Activated CD4-positive, alpha-beta T cell treated with anti-CD3 and anti-CD28 coated beads for 36 hours (primary cell): ENCODE results near the gene EPN2. TPM values are rescaled to one million over a fixed set of nuclear protein-coding genes. Genes with fewer than 3 reads are reported as not detected.
"Not testable (repeated sequence)": the region's sequence is repeated elsewhere in the genome, so short reads cannot be mapped to it uniquely, and the experiment has no call there.

Experiments used
- ATAC-seq: fragments of 200-7000 bp; cut with Tn5 transposase; one replicate; pipeline ENCODE4 v1.10.0; 2021; ENCODE audit warnings: mild to moderate bottlenecking, moderate library complexity
- CTCF ChIA-PET: fragments of 350-600 bp; sonication (Branson Sonifier 250); formaldehyde crosslinking; loops from one replicate; lab custom pipeline; 2021; ENCODE audit warnings: antibody characterized with exemption; lab: Charles Lee
- POLR2A ChIA-PET: fragments of 350-600 bp; sonication (Branson Sonifier 250); formaldehyde crosslinking; loops from one replicate; lab custom pipeline; 2021; ENCODE audit warnings: antibody characterized with exemption, inconsistent platforms; lab: Charles Lee
- DNase-seq: peaks from one replicate; pipeline ENCODE4 v3.0.0-alpha.2; 2020
- H3K27ac Mint-ChIP-seq: one replicate; pipeline ENCODE4 v1.8.0; 2021; ENCODE audit warnings: mixed read lengths
- H3K27me3 Mint-ChIP-seq: one replicate; pipeline ENCODE4 v1.8.0; 2021; ENCODE audit warnings: mixed read lengths
- H3K36me3 Mint-ChIP-seq: one replicate; pipeline ENCODE4 v1.8.0; 2021; ENCODE audit warnings: low read depth, mixed read lengths
- H3K4me1 Mint-ChIP-seq: one replicate; pipeline ENCODE4 v1.8.0; 2021; ENCODE audit warnings: mixed read lengths
- H3K4me3 Mint-ChIP-seq: one replicate; pipeline ENCODE4 v1.8.0; 2021; ENCODE audit warnings: mild to moderate bottlenecking, moderate library complexity, mixed read lengths
- H3K9me3 Mint-ChIP-seq: one replicate; pipeline ENCODE4 v1.8.0; 2021; ENCODE audit warnings: low read depth, mixed read lengths
- intact Hi-C, 2 experiments: fragments of 100-400 bp; cut with DNase I in 1 of 2; cut with micrococcal nuclease in 1 of 2; formaldehyde crosslinking; loops; one replicate each; pipeline versions ENCODE4 v1.14.2 to v1.15.1; 2022 to 2024; cut with DNase I, micrococcal nuclease
- total RNA-seq, 2 experiments: library from RNA; stranded (reverse); gene quantifications; one replicate each; pipeline ENCODE4 v1.2.3, GENCODE V29; 2021

Gene EPN2
- total RNA-seq, 2 experiments from 2014 or later: 6.8 to 8.2 TPM

DNA sequence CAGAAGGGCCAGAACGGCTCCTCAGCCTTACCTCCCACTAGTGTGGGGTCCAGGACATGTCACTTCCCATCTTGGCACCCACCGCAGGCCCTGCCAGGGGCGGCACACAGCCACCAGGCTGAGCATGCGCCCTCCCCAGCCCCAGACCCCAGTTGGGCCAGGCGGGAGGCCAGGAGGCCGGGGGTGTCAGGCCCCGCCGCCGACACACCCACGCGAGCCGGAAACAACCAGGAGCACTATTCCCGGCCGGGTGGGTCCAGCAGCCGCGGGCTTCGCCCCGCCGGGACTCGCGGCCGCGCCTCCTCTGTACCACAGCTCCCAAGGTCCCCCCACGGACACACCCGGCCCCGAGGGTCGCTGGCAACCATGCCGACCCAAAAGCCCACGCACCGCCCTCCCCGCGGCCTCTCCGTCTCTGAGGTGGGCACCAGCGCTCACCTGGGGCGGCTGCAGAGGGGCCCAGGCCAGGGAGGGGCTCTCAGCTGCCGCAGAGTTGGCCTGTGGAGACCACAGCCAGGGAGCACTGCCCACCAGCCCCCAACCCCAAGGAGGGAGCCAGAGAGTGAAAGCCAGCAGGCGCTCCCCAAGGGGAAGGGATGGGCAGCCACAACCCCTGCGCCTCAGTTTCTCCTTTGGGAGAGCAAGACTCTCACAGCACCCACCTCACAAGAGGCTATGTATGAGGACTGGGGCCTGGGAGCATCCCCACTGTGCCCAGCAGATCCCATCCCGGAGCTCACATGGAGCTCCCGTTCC, 107.3 kb downstream of the EPN2 start:
- no peak overlapping the region for H3K4me3 Mint-ChIP-seq
- ATAC-seq (no peak), DNase-seq (no peak)
- no peaks in the 10 kb centered on the region for H3K9me3 Mint-ChIP-seq
- intact Hi-C loops: no loop called here
- ChIA-PET CTCF (no interaction called here), POLR2A (no interaction called here)
- peaks cover 7% of the 10 kb centered on the region for H3K27me3 Mint-ChIP-seq
- H3K27ac Mint-ChIP-seq: no peak overlapping the region
- no peaks in the 10 kb centered on the region for H3K36me3 Mint-ChIP-seq
- H3K4me1 Mint-ChIP-seq: no peaks in the 10 kb centered on the region

DNA sequence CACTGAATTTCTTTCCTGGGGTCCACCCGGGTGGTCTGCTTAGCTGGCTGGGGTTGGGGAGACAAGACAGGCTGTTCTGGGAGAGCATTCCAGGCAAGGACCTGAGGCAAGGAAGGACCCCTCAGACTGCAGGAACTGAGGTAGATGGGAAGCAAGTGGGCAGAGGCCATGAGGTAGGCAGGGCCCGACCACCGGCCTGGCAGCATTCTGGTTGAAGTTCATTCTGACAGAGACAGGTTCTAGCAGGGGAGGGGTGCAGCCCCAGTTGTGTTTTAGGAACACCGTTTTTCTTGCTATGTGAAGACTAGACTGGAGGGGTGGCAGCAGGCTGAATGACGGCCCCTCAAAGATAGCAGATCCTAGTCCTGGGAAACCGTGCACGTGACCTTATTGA, 107.9 kb downstream of the EPN2 start:
- ChIA-PET POLR2A (no interaction called here), CTCF (no interaction called here)
- H3K36me3 Mint-ChIP-seq: no peaks in the 10 kb centered on the region
- H3K27me3 Mint-ChIP-seq: peaks cover 7% of the 10 kb centered on the region
- H3K9me3 Mint-ChIP-seq: no peaks in the 10 kb centered on the region
- DNase-seq (no peak), ATAC-seq (no peak)
- intact Hi-C loops: no loop called here
- H3K4me3 Mint-ChIP-seq: no peak overlapping the region
- H3K4me1 Mint-ChIP-seq: no peaks in the 10 kb centered on the region
- H3K27ac Mint-ChIP-seq: no peak overlapping the region

DNA sequence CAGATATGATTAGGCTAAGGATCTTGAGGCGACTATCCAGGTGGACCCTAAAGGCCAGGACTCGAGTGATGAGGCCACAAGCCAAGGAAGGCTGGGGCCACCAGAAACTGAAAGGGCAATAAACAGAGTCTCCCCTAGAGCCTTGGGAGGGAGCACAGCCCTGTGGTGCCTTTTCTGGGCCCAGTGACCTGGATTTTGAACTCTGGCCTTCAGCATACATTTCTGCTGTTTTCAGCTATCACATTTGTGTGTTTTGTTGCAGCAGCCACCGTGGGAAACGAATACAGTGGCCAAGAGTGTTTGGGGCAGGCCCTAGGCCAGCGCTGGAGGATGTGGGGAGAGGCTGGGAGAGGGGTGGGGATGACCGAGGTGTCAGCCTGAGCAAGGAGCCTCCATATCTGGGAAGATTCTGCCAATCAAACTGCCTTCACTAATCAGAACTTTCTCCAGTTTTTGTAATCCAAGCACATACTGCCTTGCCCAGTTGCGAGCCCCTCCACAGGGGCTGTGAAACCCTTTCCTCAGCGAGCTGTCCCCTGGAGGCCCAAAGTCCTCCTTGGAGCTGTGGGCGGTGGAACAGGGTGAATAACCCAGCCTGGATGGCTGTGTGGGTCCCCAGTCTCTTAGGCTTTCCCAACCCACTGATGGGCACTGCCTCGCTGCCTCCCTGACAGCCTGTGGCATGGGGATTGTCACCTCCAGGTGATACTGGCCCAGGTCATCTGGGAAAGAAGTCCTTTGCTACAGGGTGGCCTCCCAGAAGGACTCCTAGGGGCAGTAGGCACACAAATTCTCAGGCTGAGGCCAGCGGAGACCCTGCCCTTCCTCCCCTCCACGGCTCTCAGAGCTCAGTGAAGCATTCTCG, 108.6 kb downstream of the EPN2 start:
- Mint-ChIP-seq H3K36me3 (no peaks in the 10 kb centered on the region), H3K4me1 (no peaks in the 10 kb centered on the region), H3K4me3 (no peak overlapping the region), H3K27me3 (peaks cover 7% of the 10 kb centered on the region), H3K27ac (no peak overlapping the region), H3K9me3 (no peaks in the 10 kb centered on the region)
- CTCF ChIA-PET: no interaction called here
- ATAC-seq (no peak), DNase-seq (no peak)
- POLR2A ChIA-PET: no interaction called here
- intact Hi-C loops: no loop called here

DNA sequence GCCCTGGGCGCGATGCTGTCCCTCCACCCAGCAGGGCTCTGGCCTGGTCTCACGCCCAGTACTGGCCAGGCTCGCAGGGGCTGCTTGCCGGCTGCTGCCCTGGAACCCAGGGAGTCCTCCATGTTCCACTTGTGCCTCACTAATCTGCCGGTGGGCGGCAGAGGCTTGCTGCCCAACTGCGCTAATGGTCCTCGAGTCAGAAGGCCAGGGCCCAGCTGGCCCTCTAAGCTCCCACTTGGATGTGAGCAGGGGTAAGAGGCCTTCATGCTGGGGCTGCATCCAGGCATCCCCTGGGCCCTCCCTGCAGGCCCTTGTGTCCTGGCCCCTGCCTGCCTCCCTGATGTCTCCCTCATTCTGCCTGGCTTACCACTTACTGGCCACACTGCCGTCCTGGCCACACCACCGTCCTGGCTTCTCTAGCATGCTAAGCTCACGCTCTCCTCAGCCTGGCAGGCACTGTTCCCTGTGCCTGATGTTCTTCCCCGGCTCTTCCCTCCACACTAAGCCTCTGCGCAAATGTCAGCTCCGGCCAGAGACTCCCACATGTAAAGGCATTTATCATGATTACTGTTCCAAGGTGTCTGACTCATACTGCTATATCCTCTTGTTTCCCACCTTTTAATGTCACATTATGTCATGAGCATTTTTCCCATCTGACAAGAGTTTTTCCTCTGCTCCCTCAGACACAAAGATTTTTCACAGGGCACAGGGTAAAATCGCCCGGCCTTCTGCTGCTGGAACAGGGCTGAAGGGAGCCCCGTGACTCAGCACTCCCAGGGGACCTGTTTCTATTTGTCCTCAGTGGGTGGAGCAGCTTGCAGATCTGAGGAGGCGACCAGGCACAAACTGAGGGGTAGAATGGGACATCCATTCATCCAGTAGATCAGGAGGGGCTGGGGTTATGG, 109.4 kb downstream of the EPN2 start:
- ChIA-PET POLR2A (no interaction called here), CTCF (interaction anchor here (1.2 kb wide), 1 partner anchor 9 kb away, joined by 4 read pairs; no protein-coding TSS in a partner anchor)
- Mint-ChIP-seq H3K9me3 (no peaks in the 10 kb centered on the region), H3K27ac (no peak overlapping the region), H3K4me1 (no peaks in the 10 kb centered on the region), H3K27me3 (peaks cover 4% of the 10 kb centered on the region), H3K36me3 (no peaks in the 10 kb centered on the region), H3K4me3 (no peak overlapping the region)
- DNase-seq (no peak), ATAC-seq (no peak)
- intact Hi-C loops: no loop called here

DNA sequence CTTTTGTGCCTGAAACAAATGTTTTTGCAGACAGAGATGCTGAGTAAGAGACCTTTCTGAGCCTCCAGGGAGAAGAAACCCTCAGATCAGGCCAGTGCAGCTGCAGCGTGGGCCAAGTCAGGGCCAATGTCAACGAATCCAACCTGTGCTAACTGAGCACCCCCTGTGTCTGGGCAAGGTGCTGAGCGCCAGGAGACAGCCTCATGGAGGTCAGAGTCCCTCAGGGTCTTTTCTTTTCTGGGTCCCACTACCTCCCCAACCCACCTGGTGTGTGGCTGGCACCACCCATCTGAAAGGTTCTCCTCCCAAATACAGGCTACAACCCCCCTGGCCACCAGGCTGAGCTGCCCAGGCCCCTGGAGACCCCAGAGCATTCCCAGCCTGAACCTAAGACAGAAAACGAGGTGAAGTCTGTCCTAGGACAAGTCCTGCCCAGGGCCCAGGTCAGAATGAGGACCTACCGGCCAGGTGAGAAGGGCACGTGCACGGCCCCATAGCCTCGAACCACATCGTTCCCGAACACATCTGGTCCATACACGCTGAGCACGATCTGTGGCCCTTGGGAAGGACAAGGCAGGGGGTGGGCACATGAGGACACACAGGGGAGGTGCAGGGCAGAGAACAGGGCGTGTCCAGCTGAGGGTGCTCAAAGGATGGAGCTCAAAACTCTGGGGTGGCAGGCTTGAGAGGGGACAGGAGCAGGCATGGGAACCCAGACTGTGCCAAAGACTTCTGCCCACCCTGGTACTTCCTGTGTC, 110.3 kb downstream of the EPN2 start:
- Mint-ChIP-seq H3K36me3 (no peaks in the 10 kb centered on the region), H3K4me1 (no peaks in the 10 kb centered on the region), H3K9me3 (no peaks in the 10 kb centered on the region), H3K27ac (no peak overlapping the region), H3K4me3 (no peak overlapping the region), H3K27me3 (no peaks in the 10 kb centered on the region)
- DNase-seq: no peak
- intact Hi-C loops: no loop called here
- no peak for ATAC-seq
- ChIA-PET POLR2A (no interaction called here), CTCF (interaction anchor here (1.2 kb wide), 1 partner anchor 9 kb away, joined by 4 read pairs; no protein-coding TSS in a partner anchor)

DNA sequence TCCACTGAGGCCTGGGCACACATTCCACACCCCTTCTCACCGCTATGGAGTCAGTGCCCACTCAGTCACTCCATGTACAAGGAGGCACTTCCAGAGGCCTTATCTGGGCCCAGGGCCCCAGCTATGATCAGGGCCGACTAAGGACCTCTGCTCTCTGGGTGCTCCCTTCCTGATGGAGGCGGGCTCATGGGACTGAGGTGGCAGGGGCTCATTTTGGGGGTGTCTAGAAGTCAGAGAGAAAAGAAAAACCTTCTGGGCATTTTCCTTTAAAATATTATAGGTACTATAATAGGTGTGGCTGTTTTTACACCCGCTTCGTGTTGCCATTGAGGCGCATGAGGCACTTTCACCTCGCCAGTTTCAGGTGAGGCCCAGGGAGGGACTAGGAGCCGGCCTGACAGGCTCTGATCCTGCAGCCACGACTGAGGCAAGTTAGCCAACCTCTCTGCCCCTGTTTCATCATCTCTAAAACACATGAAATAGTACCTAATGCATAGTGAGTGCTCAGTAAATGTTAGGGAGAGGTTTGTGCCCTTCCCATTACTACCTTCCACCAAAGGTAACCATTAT, 111.0 kb downstream of the EPN2 start:
- no peaks in the 10 kb centered on the region for H3K9me3 Mint-ChIP-seq
- ChIA-PET POLR2A (no interaction called here), CTCF (no interaction called here)
- H3K27me3 Mint-ChIP-seq: no peaks in the 10 kb centered on the region
- intact Hi-C loops: no loop called here
- no peak overlapping the region for H3K27ac Mint-ChIP-seq
- H3K4me3 Mint-ChIP-seq: no peak overlapping the region
- no peaks in the 10 kb centered on the region for H3K4me1 Mint-ChIP-seq
- no peaks in the 10 kb centered on the region for H3K36me3 Mint-ChIP-seq
- ATAC-seq: no peak
- no peak for DNase-seq

DNA sequence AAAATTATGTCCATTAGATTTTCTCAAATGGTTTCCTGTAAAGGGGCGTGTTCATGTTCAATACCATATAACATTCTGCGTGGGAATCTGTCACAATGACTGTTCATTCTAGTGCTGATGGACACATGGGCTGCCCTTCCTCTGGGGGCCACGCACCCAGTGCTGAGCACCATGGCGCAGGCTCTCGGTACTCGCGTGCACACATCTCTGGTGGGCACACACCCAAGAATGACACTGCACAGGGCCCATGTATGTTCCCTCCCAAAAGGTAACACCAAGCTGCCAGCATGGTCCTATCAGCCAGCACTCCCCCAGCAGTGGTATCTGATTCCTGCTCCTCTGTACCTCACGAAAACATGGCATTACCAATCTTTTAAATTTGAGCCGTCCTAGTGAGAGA, 111.6 kb downstream of the EPN2 start:
- intact Hi-C loops: no loop called here
- no peak overlapping the region for H3K4me3 Mint-ChIP-seq

DNA sequence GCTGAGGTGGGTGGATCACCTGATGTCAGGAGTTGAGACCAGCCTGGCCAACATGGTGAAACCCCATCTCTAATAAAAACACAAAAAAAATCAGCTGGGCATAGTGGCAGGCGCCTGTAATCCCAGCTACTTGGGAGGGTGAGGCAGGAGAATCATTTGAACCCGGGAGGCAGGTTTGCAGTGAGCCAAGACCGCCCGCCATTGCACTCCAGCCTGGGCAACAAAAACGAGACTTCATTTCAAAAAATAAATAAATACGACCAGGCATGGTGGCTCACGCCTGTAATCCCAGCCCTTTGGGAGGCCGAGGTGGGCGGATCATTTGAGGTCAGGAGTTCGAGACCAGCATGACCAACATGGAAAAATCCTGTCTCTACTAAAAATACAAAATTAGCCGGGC, 116.2 kb downstream of the EPN2 start:
- DNase-seq, ATAC-seq, intact Hi-C loops, H3K36me3 Mint-ChIP-seq, H3K4me3 Mint-ChIP-seq, H3K9me3 Mint-ChIP-seq, H3K27ac Mint-ChIP-seq, POLR2A ChIA-PET, H3K27me3 Mint-ChIP-seq, H3K4me1 Mint-ChIP-seq: not testable (repeated sequence)
- CTCF ChIA-PET: interaction anchor here (1.2 to 1.5 kb wide), 3 partner anchors 9 to 27 kb away, joined by 3 to 4 read pairs (median 3); partner anchors contain the start of gene B9D1

More for the DNA sequence above, 111.6 kb downstream of the EPN2 start:
- H3K4me1 Mint-ChIP-seq: no peaks in the 10 kb centered on the region
- ChIA-PET CTCF (interaction anchor here (1.3 kb wide), 1 partner anchor 9 kb away, joined by 4 read pairs; no protein-coding TSS in a partner anchor), POLR2A (no interaction called here)
- H3K27me3 Mint-ChIP-seq: no peaks in the 10 kb centered on the region
- ATAC-seq (no peak), DNase-seq (no peak)
- no peaks in the 10 kb centered on the region for H3K9me3 Mint-ChIP-seq
- no peaks in the 10 kb centered on the region for H3K36me3 Mint-ChIP-seq
- no peak overlapping the region for H3K27ac Mint-ChIP-seq

DNA sequence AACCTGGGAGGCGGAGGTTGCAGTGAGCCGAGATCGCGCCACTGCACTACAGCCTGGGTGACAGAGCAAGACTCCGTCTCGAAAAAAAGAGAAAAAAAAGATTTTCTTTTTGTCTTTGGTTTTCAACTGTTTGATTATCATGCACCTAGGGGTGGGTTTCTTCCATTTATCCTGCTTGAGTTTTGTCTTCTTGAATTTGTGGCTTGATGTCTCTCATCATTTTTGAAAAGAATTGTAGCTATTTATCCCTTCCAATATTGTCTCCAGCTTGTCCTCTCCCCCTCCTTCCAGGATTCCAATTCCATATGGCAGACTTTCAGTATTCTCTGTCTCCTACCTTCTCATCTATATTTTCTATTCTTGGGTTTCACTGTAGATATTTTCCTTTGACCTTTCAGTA, 117.6 kb downstream of the EPN2 start:
- ATAC-seq (no peak), DNase-seq (no peak)
- ChIA-PET CTCF (interaction anchor here (1.1 to 1.3 kb wide), 2 partner anchors 9 to 16 kb away, joined by 3 read pairs; no protein-coding TSS in a partner anchor), POLR2A (no interaction called here)
- Mint-ChIP-seq H3K9me3 (no peaks in the 10 kb centered on the region), H3K4me1 (no peaks in the 10 kb centered on the region), H3K4me3 (no peak overlapping the region), H3K27me3 (peaks cover 8% of the 10 kb centered on the region), H3K27ac (no peak overlapping the region), H3K36me3 (peaks cover 2% of the 10 kb centered on the region)
- intact Hi-C loops: no loop called here

DNA sequence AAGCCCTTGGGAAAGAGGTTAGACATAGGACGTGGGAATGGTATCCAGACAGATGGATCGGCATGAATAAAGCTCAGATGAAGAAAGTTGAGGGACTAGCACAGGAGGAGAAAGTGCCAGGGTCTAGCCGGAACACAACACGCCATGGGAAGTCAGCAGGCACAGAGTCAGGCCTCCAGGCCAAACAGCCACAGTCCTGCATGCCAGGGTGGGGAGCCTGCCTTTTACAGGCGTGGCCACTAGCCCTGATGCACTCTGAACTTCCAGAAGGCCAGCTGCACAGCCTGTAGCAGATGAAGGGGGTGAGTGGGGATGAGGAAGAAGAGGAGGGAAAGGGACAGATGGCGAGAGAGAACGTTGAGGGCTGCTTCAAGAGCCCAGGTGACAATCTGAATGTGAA, 120.2 kb downstream of the EPN2 start:
- H3K4me1 Mint-ChIP-seq: peaks cover 6% of the 10 kb centered on the region
- ChIA-PET CTCF (interaction anchor here (1.2 kb wide), 1 partner anchor 20 kb away, joined by 4 read pairs; the partner anchor contains the start of gene MAPK7), POLR2A (no interaction called here)
- ATAC-seq (no peak), DNase-seq (no peak)
- H3K27ac Mint-ChIP-seq: no peak overlapping the region
- intact Hi-C loops: no loop called here
- no peaks in the 10 kb centered on the region for H3K9me3 Mint-ChIP-seq
- H3K36me3 Mint-ChIP-seq: peaks cover 2% of the 10 kb centered on the region
- H3K4me3 Mint-ChIP-seq: no peak overlapping the region
- peaks cover 10% of the 10 kb centered on the region for H3K27me3 Mint-ChIP-seq
